A673 (cell line): ENCODE results near the gene MMRN1.

Source experiments
- CTCF ChIP-seq: fragments of 300-800, 200-600 bp; sonication (generic); conservative IDR thresholded peaks from 2 replicates; pipeline ENCODE4 v1.5.1; 2017; ENCODE audit warnings: low read depth, mild to moderate bottlenecking, antibody characterized with exemption, low read length, moderate library complexity, mixed read lengths
- EZH2 ChIP-seq: fragments of 200-600 bp; sonication (generic); IDR thresholded peaks from 2 replicates; pipeline ENCODE4 v1.6.1; 2017; ENCODE audit warnings: borderline replicate concordance, low read depth, mild to moderate bottlenecking, mixed read lengths, antibody characterized with exemption, low read length; ENCODE audit not compliant: poor library complexity, severe bottlenecking

- TF ChIP-seq CTCF (no peak), EZH2 (no peak)
These were observed 9.9 kb downstream of the MMRN1 start for GRCh38 chr4:89904524-89904923.
